ENCODE results near the gene IL1B. TPM values are rescaled to one million over a fixed set of nuclear protein-coding genes. Genes with fewer than 3 reads are reported as not detected.

IL1B gene
- total and polyA plus RNA-seq, 2 donors (not counting 1 experiment from before 2014, with no cell fraction given) = 0.20 to 13.1 TPM

GRCh38 chr2:112843836-112844235 lies 7.3 kb upstream of the IL1B start:
- CTCF ChIA-PET = no interaction called here
- Histone ChIP-seq H3K27me3 (replicated peaks in 1 of 4; ENCODE audit: control extremely low read depth in 1 of 4, control insufficient read depth in 3 of 4, insufficient read depth in 4 of 4, low read length in 3 of 4) (no peaks in the 10 kb centered on the region), H4K20me1 (ENCODE audit: control insufficient read depth, insufficient read depth, low read length, poor library complexity, severe bottlenecking) (no peaks in the 10 kb centered on the region), H3K4me1 (ENCODE audit: control insufficient read depth in 2 of 2, insufficient read depth in 2 of 2, low read length in 2 of 2) (peaks cover 41 to 42% of the 10 kb centered on the region in 2 donors), H3K4me3 (ENCODE audit: control extremely low read depth in 1 of 5, extremely low read depth in 1 of 5, insufficient read depth in 1 of 5, low read depth in 2 of 5, low read length in 4 of 5) (no peak overlapping the region), H2AFZ (ENCODE audit: insufficient read depth, low read depth, low read length, poor library complexity, severe bottlenecking) (no peak overlapping the region), H3K4me2 (replicated peaks; ENCODE audit: low read depth, low read length, poor library complexity, severe bottlenecking) (no peak overlapping the region), H3K36me3 (replicated peaks in 1 of 2; ENCODE audit: control extremely low read depth in 1 of 2, control insufficient read depth in 1 of 2, extremely low read depth in 1 of 2, insufficient read depth in 2 of 2, low read length in 1 of 2) (no peaks in the 10 kb centered on the region), H3K27ac (ENCODE audit: low read length in 2 of 2) (no peak overlapping the region), H3K9me3 (ENCODE audit: control extremely low read depth in 1 of 3, control insufficient read depth in 2 of 3, insufficient read depth in 1 of 3, low read length in 2 of 3) (no peaks in the 10 kb centered on the region), H3K9ac (ENCODE audit: low read length) (no peak overlapping the region), H3K79me2 (ENCODE audit: control insufficient read depth, insufficient read depth, low read length) (no peaks in the 10 kb centered on the region)
- no peak for ATAC-seq (ENCODE audit: low read depth)
- TF ChIP-seq EZH2 (IDR thresholded peaks at IDR 0.05; ENCODE audit: borderline replicate concordance, insufficient read depth, low read depth, low read length, poor library complexity, severe bottlenecking) (no peak), CTCF (IDR thresholded peaks at IDR 0.05) (no peak)
- 100% methylated on average over 1 of the region's 2 CpGs for WGBS (ENCODE audit: insufficient coverage)
- H3K4me3 Mint-ChIP-seq = no peak overlapping the region
- POLR2A ChIA-PET = no interaction called here
- H3K27ac Mint-ChIP-seq = no peak overlapping the region
- H3K4me1 Mint-ChIP-seq = peaks cover 40% of the 10 kb centered on the region
- no peaks in the 10 kb centered on the region for H3K27me3 Mint-ChIP-seq
- H3K9me3 Mint-ChIP-seq (ENCODE audit: insufficient read depth) = no peaks in the 10 kb centered on the region
- DNase-seq = no peak
- intact Hi-C loops (cut with micrococcal nuclease) = loop anchor here (5.0 kb wide), 1 partner anchor 43 kb away; no protein-coding TSS in a partner anchor

- intact Hi-C loops (cut with micrococcal nuclease) = loop anchor here (5.0 kb wide), 1 partner anchor 44 kb away; no protein-coding TSS in a partner anchor
- Mint-ChIP-seq H3K4me1 (peaks cover 42% of the 10 kb centered on the region), H3K9me3 (ENCODE audit: insufficient read depth) (no peaks in the 10 kb centered on the region), H3K4me3 (no peak overlapping the region), H3K27ac (no peak overlapping the region), H3K27me3 (no peaks in the 10 kb centered on the region)
- Histone ChIP-seq H2AFZ (ENCODE audit: insufficient read depth, low read depth, low read length, poor library complexity, severe bottlenecking) (no peak overlapping the region), H3K4me3 (ENCODE audit: control extremely low read depth in 1 of 5, extremely low read depth in 1 of 5, insufficient read depth in 1 of 5, low read depth in 2 of 5, low read length in 4 of 5) (no peak overlapping the region), H4K20me1 (ENCODE audit: control insufficient read depth, insufficient read depth, low read length, poor library complexity, severe bottlenecking) (no peaks in the 10 kb centered on the region), H3K9ac (ENCODE audit: low read length) (no peak overlapping the region), H3K36me3 (replicated peaks in 1 of 2; ENCODE audit: control extremely low read depth in 1 of 2, control insufficient read depth in 1 of 2, extremely low read depth in 1 of 2, insufficient read depth in 2 of 2, low read length in 1 of 2) (no peaks in the 10 kb centered on the region), H3K4me1 (ENCODE audit: control insufficient read depth in 2 of 2, insufficient read depth in 2 of 2, low read length in 2 of 2) (peaks cover 45% of the 10 kb centered on the region in 2 donors), H3K4me2 (replicated peaks; ENCODE audit: low read depth, low read length, poor library complexity, severe bottlenecking) (no peak overlapping the region), H3K27ac (ENCODE audit: low read length in 2 of 2) (no peak overlapping the region), H3K27me3 (replicated peaks in 1 of 4; ENCODE audit: control extremely low read depth in 1 of 4, control insufficient read depth in 3 of 4, insufficient read depth in 4 of 4, low read length in 3 of 4) (no peaks in the 10 kb centered on the region), H3K9me3 (ENCODE audit: control extremely low read depth in 1 of 3, control insufficient read depth in 2 of 3, insufficient read depth in 1 of 3, low read length in 2 of 3) (no peaks in the 10 kb centered on the region), H3K79me2 (ENCODE audit: control insufficient read depth, insufficient read depth, low read length) (no peaks in the 10 kb centered on the region)
- no peak for DNase-seq
- ChIA-PET POLR2A (no interaction called here), CTCF (interaction anchor here (0.7 to 1.5 kb wide), 3 partner anchors 14 to 95 kb away, joined by 3 to 4 read pairs (median 3); no protein-coding TSS in a partner anchor)
- ATAC-seq (ENCODE audit: low read depth) = no peak
- 100% methylated on average over 1 of the region's 2 CpGs for WGBS (ENCODE audit: insufficient coverage)
- TF ChIP-seq EZH2 (IDR thresholded peaks at IDR 0.05; ENCODE audit: borderline replicate concordance, insufficient read depth, low read depth, low read length, poor library complexity, severe bottlenecking) (no peak), CTCF (IDR thresholded peaks at IDR 0.05) (no peak)
Observed at GRCh38 chr2:112843288-112843687, 6.7 kb upstream of the IL1B start.
